ENCODE data around the gene NARS2.
A peak's percentile ranks its signal among the peaks of the same experiment; 100 is the strongest.

The NARS2 gene

DNA sequence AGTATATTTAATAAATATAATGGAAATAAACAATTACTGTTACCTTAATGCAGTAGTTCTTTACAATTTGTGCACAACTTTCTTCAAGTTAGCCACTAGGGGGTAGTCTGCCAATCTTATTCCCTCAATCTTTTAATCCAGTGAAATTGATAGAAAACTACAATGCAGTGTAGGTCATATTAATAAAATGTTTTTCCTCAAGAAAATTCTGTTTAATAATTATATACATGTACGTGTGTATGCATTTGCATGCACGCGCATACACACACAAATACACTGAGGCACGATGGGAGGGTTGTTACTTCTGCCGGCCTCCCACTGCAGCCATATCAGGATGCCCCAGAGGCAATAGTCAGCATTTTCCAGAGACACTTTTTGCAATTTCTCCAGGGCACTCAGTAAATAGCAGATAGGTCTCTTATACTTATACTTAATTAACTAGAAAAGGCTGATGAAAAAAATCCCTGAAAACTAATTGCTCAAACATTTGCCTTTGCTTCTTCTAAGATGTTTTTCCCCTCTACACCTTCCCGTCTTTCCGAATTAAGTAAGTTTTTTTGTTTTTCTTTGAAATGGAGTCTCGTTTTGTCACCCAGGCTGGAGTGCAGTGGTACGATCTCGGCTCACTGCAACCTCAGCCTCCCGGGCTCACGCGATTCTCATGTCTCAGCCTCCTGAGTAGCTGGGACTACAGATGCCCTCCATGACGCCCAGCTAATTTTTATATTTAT lies 160.2 kb downstream of the NARS2 start:
- Histone ChIP-seq H3K27me3 (no peaks in the 10 kb centered on the region), H4K20me1 (peaks cover 0 to 55% (median 23%) of the 10 kb centered on the region in 11 experiments; a peak in 13 of 22 replicates), H3K4me2 (peak overlapping the region; percentile 77 to 99 (median 87)), H3K9me3 (replicated peaks in 1 of 11) (peaks cover 16 to 36% (median 29%) of the 10 kb centered on the region in 11 experiments), H3K36me3 (peaks cover 14 to 45% (median 40%) of the 10 kb centered on the region in 11 experiments), H3K9ac (peak overlapping the region; percentile 95 to 99 (median 99)), H3K27ac (peak overlapping the region; percentile 97 to 99 (median 99); a peak in 21 of 22 replicates), H3K4me3 (peak overlapping the region; percentile 71 to 89 (median 82); a peak in 15 of 20 replicates), H3K4me1 (peaks cover 39 to 56% (median 47%) of the 10 kb centered on the region in 10 experiments)
- TF ChIP-seq Cebpa-rat (IDR thresholded peaks at IDR 0.05): no peak

GRCh38 chr11:78408619-78409018 lies 166.0 kb downstream of the NARS2 start:
- no peak for TF ChIP-seq Cebpa-rat (IDR thresholded peaks at IDR 0.05)
- Histone ChIP-seq H3K4me1 (peaks cover 5 to 76% (median 24%) of the 10 kb centered on the region in 10 experiments), H3K4me2 (peak overlapping the region in 7 of 11 experiments; percentile 16 to 85 (median 50); a peak in 12 of 22 replicates), H3K27ac (peak overlapping the region in 4 of 11 experiments; percentile 11 to 60 (median 33); a peak in 6 of 22 replicates), H3K9ac (no peak overlapping the region), H4K20me1 (peaks cover 6 to 93% (median 57%) of the 10 kb centered on the region in 11 experiments; a peak in 21 of 22 replicates), H3K4me3 (peak overlapping the region in 3 of 10 experiments; percentile 0 to 35 (median 16); a peak in 2 of 20 replicates), H3K36me3 (peaks cover 38 to 95% (median 86%) of the 10 kb centered on the region in 11 experiments), H3K27me3 (no peaks in the 10 kb centered on the region), H3K9me3 (replicated peaks in 1 of 11) (peaks cover 27 to 92% (median 83%) of the 10 kb centered on the region in 11 experiments)

- no peak for TF ChIP-seq Cebpa-rat (IDR thresholded peaks at IDR 0.05)
- Histone ChIP-seq H3K27me3 (no peaks in the 10 kb centered on the region), H3K4me2 (peak overlapping the region in 3 of 11 experiments; percentile 63 to 85 (median 75); a peak in 5 of 22 replicates), H3K9me3 (replicated peaks in 1 of 11) (peaks cover 34 to 84% (median 80%) of the 10 kb centered on the region in 11 experiments), H3K27ac (peak overlapping the region in 1 of 11 experiments; percentile 60; a peak in 1 of 22 replicates), H3K36me3 (peaks cover 42 to 92% (median 84%) of the 10 kb centered on the region in 11 experiments), H3K4me1 (peaks cover 0 to 69% (median 14%) of the 10 kb centered on the region in 10 experiments; a peak in 17 of 20 replicates), H4K20me1 (peaks cover 7 to 92% (median 59%) of the 10 kb centered on the region in 11 experiments; a peak in 20 of 22 replicates), H3K9ac (no peak overlapping the region), H3K4me3 (no peak overlapping the region)
These were observed 168.0 kb downstream of the NARS2 start for GRCh38 chr11:78406568-78407196.

DNA sequence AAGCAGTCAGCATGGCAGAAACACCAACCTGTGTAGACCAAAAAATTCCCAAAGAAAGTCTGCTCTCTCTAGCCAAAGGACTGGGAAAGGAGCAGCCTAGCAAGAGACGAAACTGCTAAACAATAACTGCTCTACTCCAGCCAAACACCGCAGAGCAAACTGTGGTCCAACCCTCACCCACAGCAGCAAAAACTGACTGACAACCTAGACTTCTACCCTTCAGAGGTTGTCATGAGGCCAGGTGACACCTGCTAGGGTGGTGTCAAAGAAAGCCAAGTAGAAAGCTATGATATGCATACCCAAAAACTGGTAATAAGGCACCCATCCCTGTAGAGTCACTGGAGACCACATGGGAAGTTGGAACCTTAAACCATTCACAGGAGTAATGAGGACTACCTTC lies 168.9 kb downstream of the NARS2 start:
- Histone ChIP-seq H3K4me2 (peak overlapping the region in 2 of 11 experiments; percentile 20 to 85; a peak in 3 of 22 replicates), H3K9me3 (replicated peaks in 1 of 11) (peaks cover 32 to 75% (median 71%) of the 10 kb centered on the region in 11 experiments), H3K36me3 (peaks cover 43 to 91% (median 83%) of the 10 kb centered on the region in 11 experiments)

GRCh38 chr11:78403781-78404180 lies 170.9 kb downstream of the NARS2 start:
- H3K27ac ChIP-seq: no peak overlapping the region

More for the DNA sequence above, 168.9 kb downstream of the NARS2 start:
- Histone ChIP-seq H3K9ac (no peak overlapping the region), H3K4me3 (no peak overlapping the region), H3K27ac (no peak overlapping the region), H3K27me3 (no peaks in the 10 kb centered on the region), H3K4me1 (peaks cover 0 to 77% (median 14%) of the 10 kb centered on the region in 10 experiments; a peak in 17 of 20 replicates), H4K20me1 (peaks cover 13 to 93% (median 64%) of the 10 kb centered on the region in 11 experiments)
- no peak for TF ChIP-seq Cebpa-rat (IDR thresholded peaks at IDR 0.05)

GRCh38 chr11:78402847-78403246 lies 171.8 kb downstream of the NARS2 start:
- TF ChIP-seq Cebpa-rat (IDR thresholded peaks at IDR 0.05): no peak
- H4K20me1 ChIP-seq: peaks cover 37 to 99% (median 88%) of the 10 kb centered on the region in 11 experiments
- H3K27me3 ChIP-seq: no peaks in the 10 kb centered on the region
- no peak overlapping the region for H3K9ac ChIP-seq
- peaks cover 25 to 89% (median 72%) of the 10 kb centered on the region in 11 experiments for H3K36me3 ChIP-seq
- peaks cover 7 to 93% (median 19%) of the 10 kb centered on the region in 10 experiments for H3K4me1 ChIP-seq
- peaks cover 8 to 50% (median 46%) of the 10 kb centered on the region in 11 experiments; a peak in 21 of 22 replicates for H3K9me3 ChIP-seq (replicated peaks in 1 of 11)
- no peak overlapping the region for H3K27ac ChIP-seq
- peak overlapping the region in 1 of 11 experiments; percentile 69; a peak in 1 of 22 replicates for H3K4me2 ChIP-seq
- H3K4me3 ChIP-seq: no peak overlapping the region

More at GRCh38 chr11:78403781-78404180, 170.9 kb downstream of the NARS2 start:
- Histone ChIP-seq H3K4me1 (peaks cover under 1 to 92% (median 18%) of the 10 kb centered on the region in 10 experiments; a peak in 17 of 20 replicates), H3K9ac (no peak overlapping the region), H3K36me3 (peaks cover 30 to 91% (median 76%) of the 10 kb centered on the region in 11 experiments), H3K4me2 (peak overlapping the region in 4 of 11 experiments; percentile 14 to 69 (median 37); a peak in 6 of 22 replicates), H3K27me3 (no peaks in the 10 kb centered on the region), H4K20me1 (peaks cover 30 to 98% (median 83%) of the 10 kb centered on the region in 11 experiments), H3K4me3 (no peak overlapping the region), H3K9me3 (replicated peaks in 1 of 11) (peaks cover 12 to 55% (median 51%) of the 10 kb centered on the region in 11 experiments; a peak in 21 of 22 replicates)
- no peak for TF ChIP-seq Cebpa-rat (IDR thresholded peaks at IDR 0.05)

DNA sequence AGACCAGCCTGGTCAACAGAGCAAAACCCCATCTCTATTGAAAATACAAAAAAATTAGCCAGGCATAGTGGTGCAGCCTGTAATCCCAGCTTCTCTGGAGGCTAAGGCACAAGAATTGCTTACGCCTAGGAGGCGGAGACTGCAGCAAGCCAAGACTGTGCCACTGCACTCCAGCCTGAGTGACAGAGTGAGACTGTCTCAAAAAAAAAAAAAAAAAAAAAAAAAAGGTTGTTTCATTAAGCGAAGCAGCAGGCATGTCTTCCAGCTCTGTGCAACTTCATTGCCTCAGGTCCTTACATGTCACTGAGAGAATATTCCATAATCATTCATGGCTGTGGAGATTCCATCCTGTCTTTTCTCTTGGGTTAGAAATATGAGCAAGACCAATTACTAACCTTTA lies 174.0 kb downstream of the NARS2 start:
- H3K4me3 ChIP-seq: no peak overlapping the region
- H3K9ac ChIP-seq: no peak overlapping the region
- peaks cover 11 to 92% (median 21%) of the 10 kb centered on the region in 10 experiments; a peak in 19 of 20 replicates for H3K4me1 ChIP-seq
- TF ChIP-seq Cebpa-rat (IDR thresholded peaks at IDR 0.05): no peak
- peaks cover 17 to 91% (median 63%) of the 10 kb centered on the region in 11 experiments for H3K36me3 ChIP-seq
- no peaks in the 10 kb centered on the region for H3K27me3 ChIP-seq
- H3K4me2 ChIP-seq: peak overlapping the region in 2 of 11 experiments; percentile 22 to 46; a peak in 2 of 22 replicates
- H3K9me3 ChIP-seq (replicated peaks in 1 of 11): peaks cover 8 to 30% (median 24%) of the 10 kb centered on the region in 11 experiments; a peak in 21 of 22 replicates
- peaks cover 50 to 99% (median 97%) of the 10 kb centered on the region in 11 experiments for H4K20me1 ChIP-seq
- no peak overlapping the region for H3K27ac ChIP-seq

- no peak overlapping the region for H3K9ac ChIP-seq
These were observed 174.5 kb downstream of the NARS2 start for GRCh38 chr11:78400116-78400515.

More at GRCh38 chr11:78400116-78400515, 174.5 kb downstream of the NARS2 start:
- Histone ChIP-seq H3K9me3 (replicated peaks in 1 of 11) (peaks cover 7 to 26% (median 21%) of the 10 kb centered on the region in 11 experiments; a peak in 21 of 22 replicates), H4K20me1 (peaks cover 54 to 99% (median 97%) of the 10 kb centered on the region in 11 experiments), H3K4me3 (no peak overlapping the region), H3K27ac (no peak overlapping the region), H3K4me1 (peaks cover 11 to 93% (median 21%) of the 10 kb centered on the region in 10 experiments; a peak in 19 of 20 replicates), H3K36me3 (peaks cover 12 to 91% (median 62%) of the 10 kb centered on the region in 11 experiments; a peak in 21 of 22 replicates), H3K4me2 (peak overlapping the region in 2 of 11 experiments; percentile 22 to 46; a peak in 3 of 22 replicates), H3K27me3 (no peaks in the 10 kb centered on the region)
- no peak for TF ChIP-seq Cebpa-rat (IDR thresholded peaks at IDR 0.05)

All from BLaER1 treated with 17β-estradiol and CSF1 and Interleukin-3, amounts not matched to agents 10 nM and 100 nM (cell line).